Liver (tissue), 2 donors: ENCODE data around the gene NOS1.

ENCODE experiments used
- CTCF ChIP-seq: fragments of 150-350 bp; IDR thresholded peaks from 2 replicates; pipeline ENCODE4 v1.5.1; 2017; ENCODE audit warnings: improper control_type of control experiment, low read depth, low read length; ENCODE audit not compliant: missing input control
- REST ChIP-seq: IDR thresholded peaks from 2 replicates; pipeline ENCODE4 v1.6.1; 2016; ENCODE audit warnings: antibody characterized with exemption, mild to moderate bottlenecking
- donor health status: healthy.

- TF ChIP-seq CTCF (no peak), REST (no peak)
Observed at GRCh38 chr12:117343296-117343695, 18.1 kb downstream of the NOS1 start.
